Left renal cortex interstitium (tissue), 4 donors: ENCODE data around the gene MPHOSPH9. TPM values are rescaled to one million over a fixed set of nuclear protein-coding genes. Genes with fewer than 3 reads are reported as not detected.

Experiments used
- DNase-seq, 4 donors: peaks; one replicate each; pipeline ENCODE4 v3.0.0-alpha.2; 2013; ENCODE audit warnings: low read depth in 4 of 4, low spot score in 2 of 4, missing footprints in 1 of 4
- polyA plus RNA-seq, 4 donors: library from polyadenylated mRNA; unstranded; fragments of 120-200 nt; gene quantifications; one replicate each; pipeline ENCODE4 v1.2.1, GENCODE V29; 2013; ENCODE audit not compliant: insufficient read length in 4 of 4

MPHOSPH9 gene
- polyA plus RNA-seq, 4 donors: 26.0 to 47.6 (median 31.4) TPM

GRCh38 chr12:123106640-123107359, 126.1 kb downstream of the MPHOSPH9 start:
- no peak for DNase-seq

GRCh38 chr12:123105211-123105826, 127.6 kb downstream of the MPHOSPH9 start:
- no peak for DNase-seq

GRCh38 chr12:123104809-123105208, 128.1 kb downstream of the MPHOSPH9 start:
- DNase-seq: no peak

Other genes starting within 250 kb of the MPHOSPH9 start
- 1 to 10 TPM; 5.2 to 9.8 (median 7.1) TPM for gene PITPNM2, start 82.1 kb downstream of the MPHOSPH9 start, polyA plus RNA-seq
- 10 to 100 TPM; 20.4 to 24.3 (median 22.8) TPM for gene MTRFR, start 295 bp upstream of the MPHOSPH9 start, polyA plus RNA-seq
- 100 to 1,000 TPM; 138 to 211 (median 178) TPM for gene CDK2AP1, start 38.7 kb upstream of the MPHOSPH9 start, polyA plus RNA-seq
- 10 to 100 TPM; 24.0 to 33.3 (median 29.5) TPM for gene SBNO1, start 131.7 kb upstream of the MPHOSPH9 start, polyA plus RNA-seq
- 10 to 100 TPM; 46.8 to 63.6 (median 49.2) TPM for gene KMT5A, start 151.0 kb upstream of the MPHOSPH9 start, polyA plus RNA-seq
- gene RILPL2, start 203.5 kb upstream of the MPHOSPH9 start, polyA plus RNA-seq: 1 to 10 TPM; 5.9 to 6.2 (median 6.2) TPM
- gene SNRNP35, start 225.0 kb upstream of the MPHOSPH9 start, polyA plus RNA-seq: 10 to 100 TPM; 39.1 to 48.3 (median 44.4) TPM